Stimulated activated naive B cell treated with anti-CD40 and anti-IgM and Interleukin-4, amounts not matched to agents 10 μg/mL and 1 μg/mL and 100 μg/mL, for 72 hours (primary cell): ENCODE measurements around the gene ANO9.

Experiments
- ATAC-seq, 2 donors: fragments of 150-1000 bp; cut with Tn5 transposase; replicated peaks; 2 replicates each; pipeline ENCODE4 v1.10.0; 2021; ENCODE audit warnings: moderate library complexity in 1 of 2
- DNase-seq: peaks from one replicate; pipeline ENCODE4 v3.0.0; 2021
- H3K27ac Mint-ChIP-seq: one replicate; pipeline ENCODE4 v1.8.0; 2022; ENCODE audit warnings: mild to moderate bottlenecking, mixed read lengths
- H3K27me3 Mint-ChIP-seq, 2 donors: one replicate each; pipeline ENCODE4 v1.8.0; 2022; ENCODE audit warnings: mixed read lengths in 2 of 2
- H3K36me3 Mint-ChIP-seq, 2 donors: one replicate each; pipeline ENCODE4 v1.8.0; 2022; ENCODE audit warnings: mixed read lengths in 2 of 2, mild to moderate bottlenecking in 1 of 2
- H3K4me1 Mint-ChIP-seq, 2 donors: one replicate each; pipeline ENCODE4 v1.8.0; 2022; ENCODE audit warnings: mixed read lengths in 2 of 2, mild to moderate bottlenecking in 1 of 2
- H3K4me3 Mint-ChIP-seq, 2 donors: one replicate each; pipeline ENCODE4 v1.8.0; 2022; ENCODE audit warnings: mild to moderate bottlenecking in 2 of 2, mixed read lengths in 2 of 2, moderate library complexity in 1 of 2
- H3K9me3 Mint-ChIP-seq, 2 donors: one replicate each; pipeline ENCODE4 v1.8.0; 2022; ENCODE audit warnings: mixed read lengths in 2 of 2, mild to moderate bottlenecking in 1 of 2

ANO9 gene

GRCh38 chr11:381501-382072, 60.2 kb downstream of the ANO9 start:
- ATAC-seq (no peak), DNase-seq (no peak)
- H3K4me1 Mint-ChIP-seq = peaks cover 2 to 6% of the 10 kb centered on the region in 2 donors
- peaks cover under 1 to 1% of the 10 kb centered on the region in 2 donors for H3K9me3 Mint-ChIP-seq
- no peak overlapping the region for H3K4me3 Mint-ChIP-seq
- H3K27ac Mint-ChIP-seq = no peak overlapping the region
- peaks cover 30 to 41% of the 10 kb centered on the region in 2 donors for H3K27me3 Mint-ChIP-seq
- H3K36me3 Mint-ChIP-seq = peaks cover 1 to 4% of the 10 kb centered on the region in 2 donors

GRCh38 chr11:380996-381395, 60.8 kb downstream of the ANO9 start:
- H3K36me3 Mint-ChIP-seq = peaks cover 1 to 3% of the 10 kb centered on the region in 2 donors
- peaks cover 2 to 6% of the 10 kb centered on the region in 2 donors for H3K4me1 Mint-ChIP-seq
- no peaks in the 10 kb centered on the region for H3K9me3 Mint-ChIP-seq
- ATAC-seq (no peak), DNase-seq (no peak)
- H3K27ac Mint-ChIP-seq = no peak overlapping the region
- no peak overlapping the region for H3K4me3 Mint-ChIP-seq
- peaks cover 30 to 41% of the 10 kb centered on the region in 2 donors for H3K27me3 Mint-ChIP-seq

- no peaks in the 10 kb centered on the region for H3K9me3 Mint-ChIP-seq
- ATAC-seq (no peak), DNase-seq (no peak)
- no peak overlapping the region for H3K27ac Mint-ChIP-seq
- H3K4me1 Mint-ChIP-seq = peaks cover 2 to 6% of the 10 kb centered on the region in 2 donors
- H3K4me3 Mint-ChIP-seq = no peak overlapping the region
- H3K36me3 Mint-ChIP-seq = peaks cover 1 to 3% of the 10 kb centered on the region in 2 donors
- peaks cover 30 to 41% of the 10 kb centered on the region in 2 donors for H3K27me3 Mint-ChIP-seq
Observed at GRCh38 chr11:380491-380890, 61.3 kb downstream of the ANO9 start.

- DNase-seq (no peak), ATAC-seq (no peak)
- no peak overlapping the region for H3K4me3 Mint-ChIP-seq
- peaks cover 1 to 3% of the 10 kb centered on the region in 2 donors for H3K36me3 Mint-ChIP-seq
- H3K27ac Mint-ChIP-seq = no peak overlapping the region
- H3K9me3 Mint-ChIP-seq = no peaks in the 10 kb centered on the region
- H3K4me1 Mint-ChIP-seq = peaks cover 2 to 6% of the 10 kb centered on the region in 2 donors
- peaks cover 30 to 41% of the 10 kb centered on the region in 2 donors for H3K27me3 Mint-ChIP-seq
Observed at GRCh38 chr11:380095-380480, 61.7 kb downstream of the ANO9 start.

- peaks cover 30 to 41% of the 10 kb centered on the region in 2 donors for H3K27me3 Mint-ChIP-seq
- H3K27ac Mint-ChIP-seq = no peak overlapping the region
- no peak for DNase-seq
Observed at GRCh38 chr11:379205-380094, 62.4 kb downstream of the ANO9 start.

GRCh38 chr11:377883-378500, 63.8 kb downstream of the ANO9 start:
- ATAC-seq = no peak
- peaks cover 24 to 29% of the 10 kb centered on the region in 2 donors for H3K27me3 Mint-ChIP-seq

More at GRCh38 chr11:379205-380094, 62.4 kb downstream of the ANO9 start:
- Mint-ChIP-seq H3K9me3 (no peaks in the 10 kb centered on the region), H3K36me3 (peaks cover 1 to 3% of the 10 kb centered on the region in 2 donors), H3K4me3 (no peak overlapping the region), H3K4me1 (peaks cover 2 to 6% of the 10 kb centered on the region in 2 donors)
- no peak for ATAC-seq

GRCh38 chr11:377174-377865, 64.5 kb downstream of the ANO9 start:
- no peaks in the 10 kb centered on the region for H3K9me3 Mint-ChIP-seq
- no peak for ATAC-seq
- peaks cover 24 to 26% of the 10 kb centered on the region in 2 donors for H3K27me3 Mint-ChIP-seq
- no peak overlapping the region for H3K4me3 Mint-ChIP-seq
- peaks cover 0 to 1% of the 10 kb centered on the region in 2 donors for H3K36me3 Mint-ChIP-seq
- no peak overlapping the region for H3K27ac Mint-ChIP-seq
- no peak for DNase-seq
- peaks cover 4 to 10% of the 10 kb centered on the region in 2 donors for H3K4me1 Mint-ChIP-seq

More at GRCh38 chr11:377883-378500, 63.8 kb downstream of the ANO9 start:
- Mint-ChIP-seq H3K4me3 (no peak overlapping the region), H3K9me3 (no peaks in the 10 kb centered on the region), H3K4me1 (peaks cover 4 to 10% of the 10 kb centered on the region in 2 donors), H3K36me3 (peaks cover 0 to 1% of the 10 kb centered on the region in 2 donors), H3K27ac (no peak overlapping the region)
- no peak for DNase-seq

GRCh38 chr11:376531-377173, 65.2 kb downstream of the ANO9 start:
- Mint-ChIP-seq H3K36me3 (peaks cover 0 to 1% of the 10 kb centered on the region in 2 donors), H3K4me1 (peaks cover 2 to 5% of the 10 kb centered on the region in 2 donors)
- no peak for ATAC-seq

GRCh38 chr11:375065-376025, 66.5 kb downstream of the ANO9 start:
- ATAC-seq (no peak), DNase-seq (no peak)
- Mint-ChIP-seq H3K4me1 (peaks cover 2 to 9% of the 10 kb centered on the region in 2 donors), H3K36me3 (no peaks in the 10 kb centered on the region), H3K27ac (no peak overlapping the region), H3K27me3 (peaks cover 33 to 41% of the 10 kb centered on the region in 2 donors), H3K9me3 (no peaks in the 10 kb centered on the region), H3K4me3 (no peak overlapping the region)

More at GRCh38 chr11:376531-377173, 65.2 kb downstream of the ANO9 start:
- H3K9me3 Mint-ChIP-seq = no peaks in the 10 kb centered on the region
- H3K27ac Mint-ChIP-seq = no peak overlapping the region
- H3K4me3 Mint-ChIP-seq = no peak overlapping the region
- no peak for DNase-seq
- H3K27me3 Mint-ChIP-seq = peaks cover 26 to 28% of the 10 kb centered on the region in 2 donors

- Mint-ChIP-seq H3K9me3 (no peaks in the 10 kb centered on the region), H3K27me3 (peaks cover 35 to 40% of the 10 kb centered on the region in 2 donors), H3K4me1 (peaks cover 2 to 14% of the 10 kb centered on the region in 2 donors), H3K36me3 (no peaks in the 10 kb centered on the region), H3K4me3 (no peak overlapping the region), H3K27ac (peak overlapping the region; percentile 39)
- ATAC-seq (no peak), DNase-seq (no peak)
Observed at GRCh38 chr11:373716-374551, 67.9 kb downstream of the ANO9 start.

GRCh38 chr11:372809-373715, 68.7 kb downstream of the ANO9 start:
- no peak for ATAC-seq
- Mint-ChIP-seq H3K27ac (no peak overlapping the region), H3K4me1 (peaks cover 5 to 20% of the 10 kb centered on the region in 2 donors), H3K4me3 (no peak overlapping the region), H3K9me3 (no peaks in the 10 kb centered on the region), H3K36me3 (peaks cover 0 to 2% of the 10 kb centered on the region in 2 donors), H3K27me3 (peaks cover 34 to 40% of the 10 kb centered on the region in 2 donors)
- no peak for DNase-seq
